ENCODE results near the gene WNT7A. TPM values are rescaled to one million over a fixed set of nuclear protein-coding genes. Genes with fewer than 3 reads are reported as not detected.
"Not testable (repeated sequence)": the region's sequence is repeated elsewhere in the genome, so short reads cannot be mapped to it uniquely, and the experiment has no call there.

The WNT7A gene
- total RNA-seq (2014; rRNA removed; shearing (Covaris generic)) = not detected in 2 replicates

DNA sequence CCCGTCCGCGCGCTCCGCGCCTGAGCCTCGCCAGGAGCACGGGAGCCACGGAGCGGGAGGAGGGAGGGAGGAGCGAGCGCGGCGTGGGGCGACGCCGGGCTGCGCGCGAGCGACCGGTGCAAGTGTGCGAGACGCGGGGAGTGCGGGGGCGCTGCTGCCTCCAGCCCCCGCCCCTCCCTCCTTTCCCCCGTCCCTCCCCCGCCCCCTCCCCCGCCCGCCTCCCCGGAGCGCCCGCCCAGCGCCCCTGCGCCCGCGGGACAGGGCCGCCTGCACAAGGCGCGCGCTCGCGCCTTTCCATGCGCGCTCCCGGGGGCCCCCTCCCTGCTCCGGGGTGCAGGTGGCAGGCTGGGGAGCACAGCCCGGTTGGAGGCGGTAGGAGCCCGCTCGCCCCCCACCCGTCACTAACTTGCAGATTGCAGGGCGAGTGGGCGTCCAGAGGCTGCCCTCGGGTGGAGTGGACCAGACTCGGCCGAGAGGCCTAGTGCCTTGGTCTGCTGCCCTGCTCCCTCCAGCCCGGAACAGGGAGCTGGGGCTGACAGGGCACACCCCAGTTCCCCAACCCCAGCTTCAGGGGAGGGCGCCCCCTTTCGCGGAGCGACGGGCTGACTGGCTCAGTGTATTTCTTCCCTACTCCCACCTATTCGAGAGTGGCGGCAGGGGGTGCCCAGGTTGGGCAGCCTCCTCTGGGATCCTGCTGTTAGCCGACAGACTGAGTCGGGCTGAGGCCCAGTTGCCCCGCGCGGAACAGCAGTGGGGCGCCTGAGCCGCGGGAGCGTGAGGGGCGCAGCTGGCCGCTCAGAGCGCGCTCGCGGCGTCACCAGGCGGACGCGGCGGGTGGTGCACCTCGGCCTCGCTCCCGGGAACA lies at the start of gene WNT7A:
TSS of gene WNT7A (minus strand) at position 126 of the 865 bp plus-strand sequence. CDS start 255 bp downstream, outside the sequence.
- no peak for DNase-seq (ENCODE audit: low spot score)

DNA sequence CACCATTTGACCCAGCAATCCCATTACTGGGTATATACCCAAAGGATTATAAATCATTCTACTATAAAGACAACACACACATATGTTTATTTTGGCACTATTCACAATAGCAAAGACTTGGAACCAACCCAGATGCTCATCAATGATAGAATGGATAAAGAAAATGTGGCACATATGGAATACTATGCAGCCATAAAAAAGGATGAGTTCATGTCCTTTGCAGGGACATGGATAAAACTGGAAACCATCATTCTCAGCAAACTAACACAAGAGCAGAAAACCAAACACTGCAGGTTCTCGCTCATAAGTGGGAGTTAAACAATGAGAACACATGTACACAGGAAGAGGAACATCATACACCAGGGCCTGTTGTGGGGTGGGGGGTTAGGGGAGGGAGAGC lies 48.9 kb upstream of the WNT7A start:
- not testable (repeated sequence) for DNase-seq (ENCODE audit: low spot score)

GRCh38 chr3:13927295-13927694 lies 47.4 kb upstream of the WNT7A start:
- DNase-seq (ENCODE audit: low spot score) = peak; percentile 11

- DNase-seq (ENCODE audit: low spot score) = no peak
These were observed 36.5 kb upstream of the WNT7A start for GRCh38 chr3:13916375-13916774.

DNA sequence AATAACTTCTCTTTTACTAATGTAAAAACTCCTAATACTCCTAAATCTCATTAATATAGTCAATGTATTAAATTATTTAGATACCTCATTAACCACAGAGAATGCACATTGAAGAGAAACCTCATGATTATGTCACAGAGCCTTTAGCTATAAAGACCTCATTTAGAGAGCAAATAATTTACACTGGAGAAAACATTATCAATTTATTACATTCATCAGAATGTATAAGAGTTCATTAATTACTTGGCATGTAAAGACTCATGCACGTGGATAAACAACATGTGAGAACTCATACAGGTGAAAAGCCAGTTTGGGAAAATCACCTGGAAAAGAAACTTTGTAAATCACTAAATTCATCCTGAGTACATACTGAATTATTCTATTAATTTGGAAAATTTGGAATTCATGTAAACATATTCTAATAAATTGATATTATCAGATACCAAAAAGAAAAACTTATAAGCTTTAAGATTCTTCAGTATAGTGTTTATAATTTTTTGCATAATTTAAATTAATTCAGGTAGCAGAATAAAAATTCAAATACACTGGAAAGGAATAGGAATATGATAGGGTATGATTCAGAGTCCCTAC lies 22.9 kb upstream of the WNT7A start:
- DNase-seq (ENCODE audit: low spot score) = no peak

DNA sequence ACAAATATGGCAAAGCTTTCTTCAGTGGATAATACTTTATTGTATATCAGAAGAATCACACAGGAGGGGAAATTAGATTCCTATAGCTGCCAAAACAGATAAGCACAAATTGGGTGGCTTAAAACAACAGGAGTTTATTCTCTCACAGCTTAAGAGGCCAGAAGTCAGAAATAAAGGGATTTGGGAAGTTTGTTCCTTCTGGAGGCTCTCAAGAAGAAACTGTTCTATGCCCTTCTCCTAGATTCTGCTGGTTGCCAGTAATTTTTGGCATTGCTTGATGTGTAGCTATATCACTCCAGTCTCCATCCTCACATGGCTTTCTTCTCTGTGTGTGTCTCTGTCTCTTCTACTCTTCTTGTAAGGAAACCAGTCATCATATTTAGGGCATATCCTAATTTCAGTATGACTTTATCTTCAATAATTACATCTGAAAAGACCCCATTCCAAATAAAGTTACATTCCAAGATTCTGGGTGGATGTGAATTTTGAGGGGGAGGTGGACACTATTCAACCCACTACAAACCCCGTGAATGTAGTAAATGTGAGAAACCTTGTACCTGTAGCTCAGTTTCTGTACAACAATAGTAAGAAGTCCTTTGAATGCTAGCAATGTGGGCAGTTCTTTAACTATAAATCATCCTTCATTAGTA lies 22.2 kb upstream of the WNT7A start:
- no peak for DNase-seq (ENCODE audit: low spot score)

GRCh38 chr3:13898346-13898745 lies 18.5 kb upstream of the WNT7A start:
- DNase-seq (ENCODE audit: low spot score) = no peak

GRCh38 chr3:13896473-13897154 lies 16.7 kb upstream of the WNT7A start:
- DNase-seq (ENCODE audit: low spot score) = peak; percentile 62

DNA sequence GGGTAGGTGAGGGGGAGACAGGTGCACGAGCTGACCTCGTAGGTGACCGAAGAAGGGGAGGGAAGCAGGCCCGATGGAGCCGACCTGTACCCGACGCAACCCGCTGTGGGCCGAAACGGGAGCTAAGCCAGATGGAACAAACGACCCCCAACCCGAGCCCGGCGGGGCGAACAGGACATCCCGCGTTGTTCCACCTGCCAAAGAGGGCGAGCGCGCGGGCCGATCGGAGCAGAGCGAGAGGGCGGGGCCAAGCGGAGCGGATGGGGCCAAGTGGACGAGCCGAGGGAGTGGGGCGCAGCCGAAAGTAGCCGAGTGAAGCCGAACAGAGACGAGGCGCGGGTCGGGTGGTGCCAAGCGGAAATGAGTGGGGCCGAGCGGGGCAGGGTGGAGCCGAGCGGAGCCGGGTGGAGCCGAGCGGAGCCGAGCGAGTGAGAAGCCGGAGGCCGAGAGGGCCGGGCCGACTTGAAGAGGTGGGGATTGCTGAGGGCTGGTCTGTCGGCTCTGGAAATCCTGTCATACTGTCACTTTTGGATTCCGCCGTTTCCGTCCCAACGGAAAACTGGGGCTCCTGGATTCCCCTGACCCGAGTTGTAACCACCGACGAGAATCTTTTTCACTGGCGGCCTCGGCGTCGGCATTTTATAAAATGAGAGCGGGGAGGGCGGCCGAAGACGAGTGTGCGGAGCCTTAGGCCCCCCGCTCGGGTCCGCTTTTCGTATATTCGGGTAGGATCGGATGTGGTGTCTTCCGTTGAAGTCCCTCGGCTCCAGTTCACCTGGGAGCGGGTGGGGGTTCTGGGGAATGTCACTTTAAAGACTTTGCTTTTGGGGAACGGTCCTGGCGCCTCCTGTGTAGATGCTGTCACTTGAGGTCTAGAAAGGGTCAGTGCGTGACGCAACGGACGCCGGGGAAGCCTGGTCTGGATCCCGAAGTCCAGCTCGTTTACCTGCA lies 15.6 kb upstream of the WNT7A start:
- peak; percentile 49 for DNase-seq (ENCODE audit: low spot score)

- DNase-seq (ENCODE audit: low spot score) = no peak
These were observed 14.9 kb upstream of the WNT7A start for GRCh38 chr3:13894807-13895154.

GRCh38 chr3:13894096-13894806 lies 14.4 kb upstream of the WNT7A start:
- DNase-seq (ENCODE audit: low spot score) = no peak

DNA sequence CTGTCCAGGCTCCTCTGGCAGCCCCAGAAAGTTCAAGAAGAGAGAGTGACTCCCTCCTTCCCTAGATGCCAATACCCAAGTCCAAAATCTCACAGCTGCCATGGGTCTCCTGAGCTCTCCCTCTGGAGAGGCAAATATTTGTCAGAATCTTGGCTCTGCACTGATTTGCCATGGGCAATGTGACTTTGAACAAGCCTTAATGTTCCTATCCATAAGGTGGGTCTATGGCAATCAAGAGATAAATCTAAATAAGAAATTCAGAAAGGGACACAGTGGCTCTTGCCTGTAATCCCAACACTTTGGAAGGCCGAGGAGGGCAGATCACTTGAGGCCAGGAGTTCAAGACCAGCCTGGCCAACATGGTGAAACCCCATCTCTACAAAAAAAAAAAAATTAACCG lies 12.4 kb upstream of the WNT7A start:
- DNase-seq (ENCODE audit: low spot score) = no peak

GRCh38 chr3:13891492-13892073 lies 11.7 kb upstream of the WNT7A start:
- DNase-seq (ENCODE audit: low spot score) = no peak

GRCh38 chr3:13891017-13891392 lies 11.1 kb upstream of the WNT7A start:
- no peak for DNase-seq (ENCODE audit: low spot score)

- DNase-seq (ENCODE audit: low spot score) = peak; percentile 55
These were observed 10.6 kb upstream of the WNT7A start for GRCh38 chr3:13890377-13891016.

- DNase-seq (ENCODE audit: low spot score) = no peak
These were observed 8.7 kb upstream of the WNT7A start for GRCh38 chr3:13888576-13888975.

DNA sequence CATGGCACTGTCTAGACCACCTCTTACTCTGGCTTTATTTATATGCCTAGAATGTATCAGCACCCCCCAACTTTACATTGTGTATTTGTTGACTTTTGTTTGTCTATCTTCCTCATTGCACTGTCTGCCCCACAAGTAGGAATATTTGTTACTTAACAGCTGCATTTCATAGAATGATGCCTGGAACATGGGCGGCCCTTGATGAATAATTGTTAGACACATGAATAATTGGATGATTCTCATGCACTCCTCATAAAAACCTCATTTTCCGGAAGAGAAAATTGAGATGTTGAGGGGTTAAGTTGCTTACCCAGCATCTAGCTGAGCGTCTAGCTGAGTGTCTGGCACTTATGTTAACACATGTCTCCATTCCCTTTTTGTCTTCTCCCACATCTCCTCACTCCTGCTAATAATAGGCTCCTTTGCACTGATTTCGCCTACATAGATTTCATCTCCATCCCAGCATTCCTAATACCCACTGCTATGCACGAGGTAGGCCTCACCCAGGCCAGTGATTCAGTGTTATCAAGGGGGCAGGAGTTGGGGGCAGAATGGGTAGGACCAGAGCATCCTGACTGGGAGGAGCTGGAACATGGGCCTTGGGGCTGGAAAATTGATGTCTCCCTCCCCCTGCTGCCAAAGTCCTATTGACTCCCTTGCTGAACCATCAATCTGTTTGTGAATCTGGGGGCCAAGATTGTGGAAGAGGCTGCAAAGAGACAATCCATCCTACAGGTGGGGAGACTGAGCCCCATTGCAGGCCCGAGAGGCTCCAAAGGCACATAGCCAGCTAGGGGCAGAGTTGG lies 7.8 kb upstream of the WNT7A start:
- no peak for DNase-seq (ENCODE audit: low spot score)

DNA sequence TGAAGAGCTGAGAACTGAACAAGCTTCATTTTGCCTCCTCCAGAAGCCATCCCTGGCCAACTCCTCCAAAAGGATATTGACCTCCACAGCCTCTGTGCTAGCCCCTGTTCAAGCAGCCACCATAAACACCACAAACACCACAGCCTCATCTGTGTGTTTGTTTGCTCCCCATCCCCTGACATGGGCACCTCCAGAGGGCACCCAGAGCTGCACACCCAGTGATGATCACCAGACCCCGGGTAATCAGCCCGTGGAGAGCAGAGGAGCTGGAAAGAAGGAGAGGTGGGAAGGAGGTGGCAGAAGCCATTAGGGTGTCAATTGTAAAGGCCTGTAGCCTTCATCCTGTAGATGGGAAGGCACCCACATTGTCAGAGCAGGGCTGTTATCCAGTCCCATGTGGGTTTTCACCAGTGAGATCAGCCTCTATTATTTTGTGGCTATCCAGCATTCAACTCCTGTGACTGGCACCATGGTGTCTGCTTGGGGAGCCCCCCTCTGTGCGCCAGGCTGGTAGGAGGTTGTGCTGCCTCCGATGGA lies 6.8 kb upstream of the WNT7A start:
- DNase-seq (ENCODE audit: low spot score) = no peak

DNA sequence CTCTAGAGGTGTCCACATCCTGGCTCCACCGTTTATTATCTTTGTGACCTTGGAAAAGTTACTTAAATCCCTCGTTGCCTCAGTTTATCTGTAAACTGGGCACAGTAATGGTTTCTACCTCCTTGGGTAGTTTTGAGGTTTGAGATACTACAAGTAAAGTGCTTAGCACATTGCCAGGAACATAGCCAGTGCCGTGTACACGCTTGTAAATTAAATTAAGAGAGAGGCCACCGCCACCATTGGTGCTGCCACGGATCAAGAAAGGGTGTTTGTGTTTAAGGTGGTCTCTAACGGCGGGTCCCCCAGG lies 5.8 kb upstream of the WNT7A start:
- no peak for DNase-seq (ENCODE audit: low spot score)

Measured in A172 (cell line).